ENCODE results near the gene KLHDC8B. TPM values are rescaled to one million over a fixed set of nuclear protein-coding genes. Genes with fewer than 3 reads are reported as not detected.

The KLHDC8B gene
- total RNA-seq, 1 experiment from 2014 or later: 21.5 TPM

DNA sequence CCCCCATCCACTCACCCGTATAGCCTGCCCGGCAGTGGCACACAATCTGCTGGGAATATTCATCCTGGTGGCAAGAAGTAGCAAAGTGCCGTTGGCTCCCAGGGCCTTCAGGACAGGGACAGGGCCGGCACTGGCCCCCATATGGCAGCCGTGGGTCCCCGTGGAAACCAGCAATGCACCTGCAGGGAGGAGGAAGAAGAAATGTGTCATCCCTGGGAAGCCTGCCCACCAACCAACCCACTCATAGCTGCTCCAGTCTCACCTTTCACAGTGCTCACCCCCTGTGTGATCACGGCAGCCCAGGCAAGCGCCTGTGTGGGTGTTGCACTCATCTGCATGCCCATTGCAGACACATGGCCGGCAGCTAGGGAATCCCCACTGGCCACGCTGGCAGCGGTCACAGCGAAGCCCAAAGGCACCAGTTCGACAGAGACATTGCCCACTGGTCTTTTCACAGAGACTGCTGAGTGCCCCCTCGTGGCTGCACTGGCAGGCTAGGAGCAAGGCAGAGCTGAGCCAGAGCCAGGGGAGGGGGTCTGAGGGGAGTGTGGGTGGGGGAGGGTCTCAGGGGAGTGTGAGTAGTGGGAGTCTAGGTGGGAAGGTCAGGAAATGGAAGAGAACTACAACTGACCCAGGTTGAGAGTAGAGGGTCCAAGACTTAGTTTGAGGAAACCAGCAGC is 46.3 kb upstream of the KLHDC8B start:
- Mint-ChIP-seq H3K36me3 (peaks cover 5% of the 10 kb centered on the region; the same call in 1 of the 2 replicates), H3K27ac (0 out of 2 replicates have a peak overlapping the region, but pooled peaks have one; percentile 25), H3K27me3 (ENCODE audit: low read depth) (no peaks in the 10 kb centered on the region), H3K9me3 (no peaks in the 10 kb centered on the region), H3K4me1 (no peaks in the 10 kb centered on the region), H3K4me3 (no peak overlapping the region)
- ATAC-seq (no peak), DNase-seq (ENCODE audit: low spot score) (peak; percentile 26)
- CTCF ChIA-PET: interaction anchor here (1.3 kb wide), 1 partner anchor 32 kb away, joined by 4 read pairs; the partner anchor contains the start of gene QRICH1
- POLR2A ChIA-PET: no interaction called here
- TF ChIP-seq, protein P1, sequence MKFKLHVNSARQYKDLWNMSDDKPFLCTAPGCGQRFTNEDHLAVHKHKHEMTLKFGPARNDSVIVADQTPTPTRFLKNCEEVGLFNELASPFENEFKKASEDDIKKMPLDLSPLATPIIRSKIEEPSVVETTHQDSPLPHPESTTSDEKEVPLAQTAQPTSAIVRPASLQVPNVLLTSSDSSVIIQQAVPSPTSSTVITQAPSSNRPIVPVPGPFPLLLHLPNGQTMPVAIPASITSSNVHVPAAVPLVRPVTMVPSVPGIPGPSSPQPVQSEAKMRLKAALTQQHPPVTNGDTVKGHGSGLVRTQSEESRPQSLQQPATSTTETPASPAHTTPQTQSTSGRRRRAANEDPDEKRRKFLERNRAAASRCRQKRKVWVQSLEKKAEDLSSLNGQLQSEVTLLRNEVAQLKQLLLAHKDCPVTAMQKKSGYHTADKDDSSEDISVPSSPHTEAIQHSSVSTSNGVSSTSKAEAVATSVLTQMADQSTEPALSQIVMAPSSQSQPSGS (CRISPR knock-in tag; IDR thresholded peaks at IDR 0.05; ENCODE audit: borderline replicate concordance, low read depth): no peak
- no peak for TF ChIP-seq OVOL2 (CRISPR knock-in tag; IDR thresholded peaks at IDR 0.05; ENCODE audit: borderline replicate concordance)
- TF ChIP-seq, protein P2, sequence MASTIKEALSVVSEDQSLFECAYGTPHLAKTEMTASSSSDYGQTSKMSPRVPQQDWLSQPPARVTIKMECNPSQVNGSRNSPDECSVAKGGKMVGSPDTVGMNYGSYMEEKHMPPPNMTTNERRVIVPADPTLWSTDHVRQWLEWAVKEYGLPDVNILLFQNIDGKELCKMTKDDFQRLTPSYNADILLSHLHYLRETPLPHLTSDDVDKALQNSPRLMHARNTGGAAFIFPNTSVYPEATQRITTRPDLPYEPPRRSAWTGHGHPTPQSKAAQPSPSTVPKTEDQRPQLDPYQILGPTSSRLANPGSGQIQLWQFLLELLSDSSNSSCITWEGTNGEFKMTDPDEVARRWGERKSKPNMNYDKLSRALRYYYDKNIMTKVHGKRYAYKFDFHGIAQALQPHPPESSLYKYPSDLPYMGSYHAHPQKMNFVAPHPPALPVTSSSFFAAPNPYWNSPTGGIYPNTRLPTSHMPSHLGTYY (CRISPR knock-in tag; IDR thresholded peaks at IDR 0.05): no peak

DNA sequence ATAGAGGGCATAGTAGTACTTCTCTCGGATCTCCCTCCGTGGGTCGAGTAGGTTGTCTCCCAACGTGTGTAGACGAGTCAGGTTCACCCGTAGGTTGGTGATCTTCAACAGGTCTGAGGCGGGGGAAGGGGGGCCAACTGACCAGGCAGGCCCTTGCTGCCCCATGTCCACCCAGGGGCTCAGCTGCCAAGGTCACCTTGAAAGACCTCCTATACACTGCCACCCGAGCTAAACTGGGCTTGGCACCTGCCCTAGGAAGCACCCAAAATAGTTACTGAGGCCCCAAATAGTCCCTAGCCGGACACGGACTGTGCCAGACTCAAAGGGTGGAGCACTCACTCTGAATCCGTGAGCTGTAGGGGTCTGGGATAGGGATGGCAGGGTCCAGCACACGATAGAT is 40.4 kb upstream of the KLHDC8B start:
- Mint-ChIP-seq H3K27me3 (ENCODE audit: low read depth) (no peaks in the 10 kb centered on the region; the same call in 1 of the 2 replicates), H3K9me3 (no peaks in the 10 kb centered on the region), H3K36me3 (no peaks in the 10 kb centered on the region), H3K4me1 (peaks cover 12% of the 10 kb centered on the region), H3K27ac (no peak overlapping the region), H3K4me3 (peak overlapping the region; percentile 89; the same call in 1 of the 2 replicates)
- POLR2A ChIA-PET: no interaction called here
- TF ChIP-seq ESRRA (CRISPR knock-in tag; IDR thresholded peaks at IDR 0.05; ENCODE audit: borderline replicate concordance) (no peak), SOX15 (CRISPR knock-in tag; IDR thresholded peaks at IDR 0.05) (no peak), ZNF317 (CRISPR knock-in tag; IDR thresholded peaks at IDR 0.05; ENCODE audit: borderline replicate concordance, low read depth) (no peak), IRF2 (CRISPR knock-in tag; IDR thresholded peaks at IDR 0.05; ENCODE audit: borderline replicate concordance, low read depth) (no peak), TEAD4 (CRISPR knock-in tag; IDR thresholded peaks at IDR 0.05) (no peak), GRHL2 (CRISPR knock-in tag; IDR thresholded peaks at IDR 0.05; ENCODE audit: insufficient replicate concordance, severe bottlenecking) (no peak), ZNF121 (CRISPR knock-in tag; IDR thresholded peaks at IDR 0.05) (no peak), ZBTB21 (CRISPR knock-in tag; IDR thresholded peaks at IDR 0.05; ENCODE audit: borderline replicate concordance) (no peak), ATF1 (CRISPR knock-in tag; IDR thresholded peaks at IDR 0.05) (no peak), RELA (CRISPR knock-in tag; IDR thresholded peaks at IDR 0.05; ENCODE audit: borderline replicate concordance) (no peak)
- TF ChIP-seq, protein P3, sequence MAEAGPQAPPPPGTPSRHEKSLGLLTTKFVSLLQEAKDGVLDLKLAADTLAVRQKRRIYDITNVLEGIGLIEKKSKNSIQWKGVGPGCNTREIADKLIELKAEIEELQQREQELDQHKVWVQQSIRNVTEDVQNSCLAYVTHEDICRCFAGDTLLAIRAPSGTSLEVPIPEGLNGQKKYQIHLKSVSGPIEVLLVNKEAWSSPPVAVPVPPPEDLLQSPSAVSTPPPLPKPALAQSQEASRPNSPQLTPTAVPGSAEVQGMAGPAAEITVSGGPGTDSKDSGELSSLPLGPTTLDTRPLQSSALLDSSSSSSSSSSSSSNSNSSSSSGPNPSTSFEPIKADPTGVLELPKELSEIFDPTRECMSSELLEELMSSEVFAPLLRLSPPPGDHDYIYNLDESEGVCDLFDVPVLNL (CRISPR knock-in tag; IDR thresholded peaks at IDR 0.05; ENCODE audit: borderline replicate concordance, low read depth): no peak
- CTCF ChIA-PET: interaction anchor here (1.5 to 3.4 kb wide), 3 partner anchors 10 to 109 kb away, joined by 4 to 21 read pairs (median 5); partner anchors contain the start of genes NDUFAF3, QRICH1 and USP19
- ATAC-seq (no peak), DNase-seq (ENCODE audit: low spot score) (no peak)

DNA sequence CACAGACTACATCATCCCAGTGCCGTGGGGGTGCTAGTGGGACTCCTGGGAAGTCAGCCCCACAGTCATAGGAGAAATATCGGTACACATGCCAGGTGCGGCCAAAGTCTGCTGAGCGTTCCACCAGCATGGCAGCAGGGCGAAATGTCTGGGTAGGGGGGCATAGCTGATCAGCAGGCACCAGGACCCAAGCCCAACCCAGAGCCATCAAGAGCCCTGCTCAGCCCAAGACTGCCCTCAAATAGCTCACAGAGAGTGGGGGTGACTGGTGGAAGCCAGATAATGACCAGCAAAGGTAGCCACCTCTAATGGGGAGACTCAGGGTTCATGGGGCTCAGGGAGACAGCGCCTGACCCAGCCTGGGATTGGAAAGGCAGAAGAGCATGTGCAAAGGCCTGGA is 39.8 kb upstream of the KLHDC8B start:
- no peaks in the 10 kb centered on the region for H3K36me3 Mint-ChIP-seq
- DNase-seq (ENCODE audit: low spot score) (no peak), ATAC-seq (no peak)
- H3K27me3 Mint-ChIP-seq (ENCODE audit: low read depth): no peaks in the 10 kb centered on the region; the same call in 1 of the 2 replicates
- H3K9me3 Mint-ChIP-seq: no peaks in the 10 kb centered on the region
- ChIA-PET CTCF (interaction anchor here (1.2 to 3.4 kb wide), 8 partner anchors 11 to 445 kb away, joined by 3 to 36 read pairs (median 7); partner anchors contain the start of genes KLHDC8B, NDUFAF3, QRICH1 and USP19), POLR2A (interaction anchor here (1.5 kb wide), 1 partner anchor 38 kb away, joined by 6 read pairs; the partner anchor contains the start of gene QRICH1)
- peak overlapping the region; percentile 5; the same call in 1 of the 2 replicates for H3K27ac Mint-ChIP-seq
- H3K4me1 Mint-ChIP-seq: peaks cover 12% of the 10 kb centered on the region
- peak overlapping the region; percentile 89 for H3K4me3 Mint-ChIP-seq
- TF ChIP-seq NFE2L1 (CRISPR knock-in tag; IDR thresholded peaks at IDR 0.05): no peak
- no peak for TF ChIP-seq ZNF232 (CRISPR knock-in tag; IDR thresholded peaks at IDR 0.05)
- TF ChIP-seq, protein P4, sequence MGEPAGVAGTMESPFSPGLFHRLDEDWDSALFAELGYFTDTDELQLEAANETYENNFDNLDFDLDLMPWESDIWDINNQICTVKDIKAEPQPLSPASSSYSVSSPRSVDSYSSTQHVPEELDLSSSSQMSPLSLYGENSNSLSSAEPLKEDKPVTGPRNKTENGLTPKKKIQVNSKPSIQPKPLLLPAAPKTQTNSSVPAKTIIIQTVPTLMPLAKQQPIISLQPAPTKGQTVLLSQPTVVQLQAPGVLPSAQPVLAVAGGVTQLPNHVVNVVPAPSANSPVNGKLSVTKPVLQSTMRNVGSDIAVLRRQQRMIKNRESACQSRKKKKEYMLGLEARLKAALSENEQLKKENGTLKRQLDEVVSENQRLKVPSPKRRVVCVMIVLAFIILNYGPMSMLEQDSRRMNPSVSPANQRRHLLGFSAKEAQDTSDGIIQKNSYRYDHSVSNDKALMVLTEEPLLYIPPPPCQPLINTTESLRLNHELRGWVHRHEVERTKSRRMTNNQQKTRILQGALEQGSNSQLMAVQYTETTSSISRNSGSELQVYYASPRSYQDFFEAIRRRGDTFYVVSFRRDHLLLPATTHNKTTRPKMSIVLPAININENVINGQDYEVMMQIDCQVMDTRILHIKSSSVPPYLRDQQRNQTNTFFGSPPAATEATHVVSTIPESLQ (CRISPR knock-in tag; IDR thresholded peaks at IDR 0.05): no peak
- TF ChIP-seq, protein P5, sequence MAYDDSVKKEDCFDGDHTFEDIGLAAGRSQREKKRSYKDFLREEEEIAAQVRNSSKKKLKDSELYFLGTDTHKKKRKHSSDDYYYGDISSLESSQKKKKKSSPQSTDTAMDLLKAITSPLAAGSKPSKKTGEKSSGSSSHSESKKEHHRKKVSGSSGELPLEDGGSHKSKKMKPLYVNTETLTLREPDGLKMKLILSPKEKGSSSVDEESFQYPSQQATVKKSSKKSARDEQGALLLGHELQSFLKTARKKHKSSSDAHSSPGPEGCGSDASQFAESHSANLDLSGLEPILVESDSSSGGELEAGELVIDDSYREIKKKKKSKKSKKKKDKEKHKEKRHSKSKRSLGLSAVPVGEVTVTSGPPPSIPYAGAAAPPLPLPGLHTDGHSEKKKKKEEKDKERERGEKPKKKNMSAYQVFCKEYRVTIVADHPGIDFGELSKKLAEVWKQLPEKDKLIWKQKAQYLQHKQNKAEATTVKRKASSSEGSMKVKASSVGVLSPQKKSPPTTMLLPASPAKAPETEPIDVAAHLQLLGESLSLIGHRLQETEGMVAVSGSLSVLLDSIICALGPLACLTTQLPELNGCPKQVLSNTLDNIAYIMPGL (CRISPR knock-in tag; IDR thresholded peaks at IDR 0.05): no peak
- TF ChIP-seq, protein P6, sequence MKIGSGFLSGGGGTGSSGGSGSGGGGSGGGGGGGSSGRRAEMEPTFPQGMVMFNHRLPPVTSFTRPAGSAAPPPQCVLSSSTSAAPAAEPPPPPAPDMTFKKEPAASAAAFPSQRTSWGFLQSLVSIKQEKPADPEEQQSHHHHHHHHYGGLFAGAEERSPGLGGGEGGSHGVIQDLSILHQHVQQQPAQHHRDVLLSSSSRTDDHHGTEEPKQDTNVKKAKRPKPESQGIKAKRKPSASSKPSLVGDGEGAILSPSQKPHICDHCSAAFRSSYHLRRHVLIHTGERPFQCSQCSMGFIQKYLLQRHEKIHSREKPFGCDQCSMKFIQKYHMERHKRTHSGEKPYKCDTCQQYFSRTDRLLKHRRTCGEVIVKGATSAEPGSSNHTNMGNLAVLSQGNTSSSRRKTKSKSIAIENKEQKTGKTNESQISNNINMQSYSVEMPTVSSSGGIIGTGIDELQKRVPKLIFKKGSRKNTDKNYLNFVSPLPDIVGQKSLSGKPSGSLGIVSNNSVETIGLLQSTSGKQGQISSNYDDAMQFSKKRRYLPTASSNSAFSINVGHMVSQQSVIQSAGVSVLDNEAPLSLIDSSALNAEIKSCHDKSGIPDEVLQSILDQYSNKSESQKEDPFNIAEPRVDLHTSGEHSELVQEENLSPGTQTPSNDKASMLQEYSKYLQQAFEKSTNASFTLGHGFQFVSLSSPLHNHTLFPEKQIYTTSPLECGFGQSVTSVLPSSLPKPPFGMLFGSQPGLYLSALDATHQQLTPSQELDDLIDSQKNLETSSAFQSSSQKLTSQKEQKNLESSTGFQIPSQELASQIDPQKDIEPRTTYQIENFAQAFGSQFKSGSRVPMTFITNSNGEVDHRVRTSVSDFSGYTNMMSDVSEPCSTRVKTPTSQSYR (CRISPR knock-in tag; IDR thresholded peaks at IDR 0.05): no peak
